ENCODE measurements around the gene KRT86.

GRCh38 chr12:52338241-52338960 lies 64.0 kb downstream of the KRT86 start:
- TF ChIP-seq ZFP36 (IDR thresholded peaks at IDR 0.05; ENCODE audit: borderline replicate concordance, low read depth, low read length, partially characterized antibody) (no peak), RELA (CRISPR knock-in tag; IDR thresholded peaks at IDR 0.05) (no peak), HHEX (CRISPR knock-in tag; IDR thresholded peaks at IDR 0.05) (no peak), ARID3A (IDR thresholded peaks at IDR 0.05; ENCODE audit: low read depth, low read length) (no peak), E2F1 (CRISPR knock-in tag; IDR thresholded peaks at IDR 0.05) (no peak), ZNF274 (CRISPR knock-in tag; IDR thresholded peaks at IDR 0.05) (no peak), TARDBP (CRISPR knock-in tag; IDR thresholded peaks at IDR 0.05) (no peak), MXI1 (IDR thresholded peaks at IDR 0.05; ENCODE audit: borderline replicate concordance, low read depth, low read length) (no peak), MBD4 (IDR thresholded peaks at IDR 0.05; ENCODE audit: borderline replicate concordance, low read length) (no peak), BCLAF1 (IDR thresholded peaks at IDR 0.05) (no peak)
- TF ChIP-seq, protein P1, sequence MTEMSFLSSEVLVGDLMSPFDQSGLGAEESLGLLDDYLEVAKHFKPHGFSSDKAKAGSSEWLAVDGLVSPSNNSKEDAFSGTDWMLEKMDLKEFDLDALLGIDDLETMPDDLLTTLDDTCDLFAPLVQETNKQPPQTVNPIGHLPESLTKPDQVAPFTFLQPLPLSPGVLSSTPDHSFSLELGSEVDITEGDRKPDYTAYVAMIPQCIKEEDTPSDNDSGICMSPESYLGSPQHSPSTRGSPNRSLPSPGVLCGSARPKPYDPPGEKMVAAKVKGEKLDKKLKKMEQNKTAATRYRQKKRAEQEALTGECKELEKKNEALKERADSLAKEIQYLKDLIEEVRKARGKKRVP (CRISPR knock-in tag; IDR thresholded peaks at IDR 0.05): no peak

Measured in HepG2 (cell line).